GM12872 (cell line): ENCODE measurements around the gene AP5M1.

Source experiments
- CTCF ChIP-seq: IDR thresholded peaks from 3 replicates; pipeline ENCODE4 v1.5.1; 2011; ENCODE audit warnings: low read depth, mild to moderate bottlenecking, low read length, moderate library complexity; ENCODE audit not compliant: insufficient read depth

AP5M1 gene

GRCh38 chr14:57295239-57295638, 26.5 kb downstream of the AP5M1 start:
- no peak for TF ChIP-seq CTCF

GRCh38 chr14:57297852-57298251, 29.1 kb downstream of the AP5M1 start:
- TF ChIP-seq CTCF: no peak

GRCh38 chr14:57299511-57299910, 30.7 kb downstream of the AP5M1 start:
- TF ChIP-seq CTCF: no peak

GRCh38 chr14:57302883-57303282, 34.1 kb downstream of the AP5M1 start:
- TF ChIP-seq CTCF: no peak

- TF ChIP-seq CTCF: no peak
These were observed 45.8 kb downstream of the AP5M1 start for GRCh38 chr14:57314396-57315089.

GRCh38 chr14:57317248-57317833, 48.6 kb downstream of the AP5M1 start:
- TF ChIP-seq CTCF: peak; percentile 76

GRCh38 chr14:57319636-57320192, 50.9 kb downstream of the AP5M1 start:
- TF ChIP-seq CTCF: no peak
